Lower lobe of right lung (tissue), 2 donors: Measurements from ENCODE around the gene TMEM53. TPM values are rescaled to one million over a fixed set of nuclear protein-coding genes. Genes with fewer than 3 reads are reported as not detected.

Experiments
- ATAC-seq, 2 donors: fragments of 200-7000 bp; cut with Tn5 transposase; one replicate each; pipeline ENCODE4 v1.9.1; 2020 to 2022; ENCODE audit warnings: mild to moderate bottlenecking in 2 of 2, moderate library complexity in 2 of 2
- DNase-seq: peaks from one replicate; pipeline ENCODE4 v3.0.0-alpha.2; 2020
- H3K27ac ChIP-seq: fragments of 200-600 bp; one replicate; pipeline ENCODE4 v1.8.0; 2022
- H3K27me3 ChIP-seq: fragments of 200-600 bp; one replicate; pipeline ENCODE4 v1.8.0; 2022; ENCODE audit warnings: low read depth
- H3K36me3 ChIP-seq: fragments of 200-600 bp; one replicate; pipeline ENCODE4 v1.8.0; 2022; ENCODE audit warnings: mild to moderate bottlenecking
- H3K4me1 ChIP-seq: fragments of 200-600 bp; one replicate; pipeline ENCODE4 v1.8.0; 2022
- H3K4me3 ChIP-seq: fragments of 200-600 bp; one replicate; pipeline ENCODE4 v1.8.0; 2022; ENCODE audit warnings: mild to moderate bottlenecking
- H3K9me3 ChIP-seq: fragments of 200-600 bp; one replicate; pipeline ENCODE4 v1.8.0; 2022
- CTCF ChIP-seq: fragments of 200-600 bp; IDR thresholded peaks from one replicate; pipeline ENCODE4 v1.8.0; 2022; ENCODE audit warnings: antibody characterized with exemption, mild to moderate bottlenecking
- intact Hi-C: fragments of 100-400 bp; cut with DNase I; formaldehyde crosslinking; loops from one replicate; pipeline ENCODE4 v1.11.0; 2022
- total RNA-seq: library from RNA; stranded (reverse); fragmentation: NEBNext Ultra II Directional; extraction: Animal tissue kit (Norgen Biotek cat#: 25700); gene quantifications from one replicate; pipeline ENCODE4 v1.2.1, GENCODE V29; 2021
- donor health status: DM: no; HTN: yes; CAD: no; lungs with severe emphysema.

TMEM53 gene
- total RNA-seq, 1 donor from 2014 or later: 22.6 TPM

- ATAC-seq (peak in 1 of 2 donors; percentile 13), DNase-seq (no peak)
- H3K27me3 ChIP-seq: no peaks in the 10 kb centered on the region
- no peaks in the 10 kb centered on the region for H3K4me1 ChIP-seq
- no peak for TF ChIP-seq CTCF
- intact Hi-C loops: no loop called here
- H3K9me3 ChIP-seq: no peaks in the 10 kb centered on the region
- H3K36me3 ChIP-seq: no peaks in the 10 kb centered on the region
- no peak overlapping the region for H3K4me3 ChIP-seq
- H3K27ac ChIP-seq: no peak overlapping the region
Measured at GRCh38 chr1:44684525-44684924, 10.2 kb upstream of the TMEM53 start.

- Histone ChIP-seq H3K9me3 (no peaks in the 10 kb centered on the region), H3K36me3 (no peaks in the 10 kb centered on the region), H3K4me1 (peaks cover 6% of the 10 kb centered on the region), H3K27me3 (no peaks in the 10 kb centered on the region), H3K27ac (no peak overlapping the region), H3K4me3 (no peak overlapping the region)
- intact Hi-C loops: no loop called here
- ATAC-seq (peak in 1 of 2 donors; percentile 11), DNase-seq (no peak)
- TF ChIP-seq CTCF: no peak
Measured at GRCh38 chr1:44682883-44683265, 8.6 kb upstream of the TMEM53 start.

- H3K27ac ChIP-seq: no peak overlapping the region
- intact Hi-C loops: no loop called here
Measured at GRCh38 chr1:44681905-44682882, 7.9 kb upstream of the TMEM53 start.

GRCh38 chr1:44679468-44679867, 5.2 kb upstream of the TMEM53 start:
- intact Hi-C loops: no loop called here

More at GRCh38 chr1:44681905-44682882, 7.9 kb upstream of the TMEM53 start:
- ATAC-seq (peak in 1 of 2 donors; percentile 58), DNase-seq (no peak)
- no peak overlapping the region for H3K4me3 ChIP-seq
- no peak for TF ChIP-seq CTCF
- no peaks in the 10 kb centered on the region for H3K27me3 ChIP-seq
- H3K36me3 ChIP-seq: no peaks in the 10 kb centered on the region
- H3K4me1 ChIP-seq: peaks cover 13% of the 10 kb centered on the region
- no peaks in the 10 kb centered on the region for H3K9me3 ChIP-seq

GRCh38 chr1:44678626-44679025, 4.3 kb upstream of the TMEM53 start:
- Histone ChIP-seq H3K9me3 (no peaks in the 10 kb centered on the region), H3K36me3 (no peaks in the 10 kb centered on the region), H3K4me3 (no peak overlapping the region), H3K27ac (no peak overlapping the region), H3K4me1 (peaks cover 38% of the 10 kb centered on the region), H3K27me3 (no peaks in the 10 kb centered on the region)
- intact Hi-C loops: no loop called here
- no peak for DNase-seq
- TF ChIP-seq CTCF: no peak
- no peak for ATAC-seq

More at GRCh38 chr1:44679468-44679867, 5.2 kb upstream of the TMEM53 start:
- no peak overlapping the region for H3K4me3 ChIP-seq
- no peaks in the 10 kb centered on the region for H3K36me3 ChIP-seq
- DNase-seq: no peak
- peaks cover 38% of the 10 kb centered on the region for H3K4me1 ChIP-seq
- H3K9me3 ChIP-seq: no peaks in the 10 kb centered on the region
- ATAC-seq: no peak
- H3K27me3 ChIP-seq: no peaks in the 10 kb centered on the region
- H3K27ac ChIP-seq: no peak overlapping the region
- no peak for TF ChIP-seq CTCF
